H9 (cell line): Measurements from ENCODE around the gene RAB3IL1. TPM values are rescaled to one million over a fixed set of nuclear protein-coding genes. Genes with fewer than 3 reads are reported as not detected.

Experiments used
- DNase-seq: peaks from one replicate; pipeline ENCODE4 v3.0.0-alpha.2; 2017
- H2AFZ ChIP-seq: one replicate; pipeline ENCODE4 v1.6.1; 2013; ENCODE audit warnings: mild to moderate bottlenecking, low read length, control low read depth, moderate library complexity
- H2AK5ac ChIP-seq: 2 replicates; pipeline ENCODE4 v1.6.1; 2013; ENCODE audit warnings: low read length, control low read depth, mixed read lengths; ENCODE audit not compliant: insufficient read length
- H2BK120ac ChIP-seq: one replicate; pipeline ENCODE4 v1.6.1; 2013; ENCODE audit warnings: low read depth, mild to moderate bottlenecking, low read length, control low read depth, inconsistent platforms; ENCODE audit not compliant: poor library complexity, severe bottlenecking
- H2BK12ac ChIP-seq: 2 replicates; pipeline ENCODE4 v1.6.1; 2013; ENCODE audit warnings: low read length, control low read depth, mixed read lengths, low read depth; ENCODE audit not compliant: insufficient read length
- H2BK15ac ChIP-seq: 2 replicates; pipeline ENCODE4 v1.6.1; 2013; ENCODE audit warnings: low read depth, low read length, control low read depth
- H2BK20ac ChIP-seq: one replicate; pipeline ENCODE4 v1.6.1; 2013; ENCODE audit warnings: low read depth, mild to moderate bottlenecking, low read length, control low read depth, inconsistent platforms; ENCODE audit not compliant: poor library complexity, severe bottlenecking
- H2BK5ac ChIP-seq: 2 replicates; pipeline ENCODE4 v1.6.1; 2013; ENCODE audit warnings: low read length, control low read depth, mixed read lengths; ENCODE audit not compliant: insufficient read length
- H3K14ac ChIP-seq: 2 replicates; pipeline ENCODE4 v1.6.1; 2013; ENCODE audit warnings: low read length, control low read depth; ENCODE audit not compliant: insufficient read depth
- H3K18ac ChIP-seq: 2 replicates; pipeline ENCODE4 v1.6.1; 2013; ENCODE audit warnings: low read depth, mild to moderate bottlenecking, mixed read lengths, low read length, control low read depth; ENCODE audit not compliant: insufficient read length
- H3K23ac ChIP-seq: 2 replicates; pipeline ENCODE4 v1.6.1; 2013; ENCODE audit warnings: low read length, control low read depth, mixed read lengths, low read depth; ENCODE audit not compliant: insufficient read length
- H3K23me2 ChIP-seq: 2 replicates; pipeline ENCODE4 v1.6.1; 2013; ENCODE audit warnings: low read depth, mild to moderate bottlenecking, mixed read lengths, low read length, control low read depth; ENCODE audit not compliant: insufficient read length, poor library complexity, severe bottlenecking
- H3K27ac ChIP-seq: 2 replicates; pipeline ENCODE4 v1.5.1; 2013; ENCODE audit warnings: low read length, control low read depth, mixed read lengths, low read depth; ENCODE audit not compliant: insufficient read length
- H3K27me3 ChIP-seq: 2 replicates; pipeline ENCODE4 v1.6.1; 2013; ENCODE audit warnings: low read length, control low read depth, inconsistent platforms; ENCODE audit not compliant: insufficient read depth
- H3K4ac ChIP-seq: 2 replicates; pipeline ENCODE4 v1.6.1; 2013; ENCODE audit warnings: low read depth, mild to moderate bottlenecking, control low read depth, inconsistent platforms, low read length, moderate library complexity
- H3K4me1 ChIP-seq: 2 replicates; pipeline ENCODE4 v1.6.1; 2013; ENCODE audit warnings: low read length, control low read depth, inconsistent platforms; ENCODE audit not compliant: insufficient read depth
- H3K4me2 ChIP-seq: 2 replicates; pipeline ENCODE4 v1.6.1; 2013; ENCODE audit warnings: low read length, control low read depth, mixed read lengths; ENCODE audit not compliant: insufficient read length, insufficient read depth
- H3K56ac ChIP-seq: 2 replicates; pipeline ENCODE4 v1.6.1; 2013; ENCODE audit warnings: low read depth, mild to moderate bottlenecking, mixed read lengths, low read length, control low read depth; ENCODE audit not compliant: insufficient read length
- H3K79me1 ChIP-seq: 2 replicates; pipeline ENCODE4 v1.6.1; 2013; ENCODE audit warnings: low read depth, mild to moderate bottlenecking, moderate library complexity, low read length, control low read depth, inconsistent platforms; ENCODE audit not compliant: insufficient read depth, poor library complexity, severe bottlenecking
- H3K79me2 ChIP-seq: 2 replicates; pipeline ENCODE4 v1.6.1; 2013; ENCODE audit warnings: low read length, control low read depth, inconsistent platforms; ENCODE audit not compliant: insufficient read depth
- H3K9ac ChIP-seq: 2 replicates; pipeline ENCODE4 v1.6.1; 2013; ENCODE audit warnings: low read length, control low read depth, mixed read lengths; ENCODE audit not compliant: insufficient read length; ENCODE audit errors: extremely low read depth
- H3K9me3 ChIP-seq: one replicate; pipeline ENCODE4 v1.6.1; 2013; ENCODE audit warnings: low read depth, low read length, inconsistent platforms; ENCODE audit not compliant: control insufficient read depth
- H3T11ph ChIP-seq: one replicate; pipeline ENCODE4 v1.6.1; 2013; ENCODE audit warnings: mild to moderate bottlenecking, low read length, control low read depth, inconsistent platforms
- H4K20me1 ChIP-seq: one replicate; pipeline ENCODE4 v1.6.1; 2013; ENCODE audit not compliant: control insufficient read depth, insufficient read length, insufficient read depth
- H4K5ac ChIP-seq: 2 replicates; pipeline ENCODE4 v1.6.1; 2013; ENCODE audit warnings: low read depth, mild to moderate bottlenecking, mixed read lengths, low read length, control low read depth; ENCODE audit not compliant: insufficient read length
- H4K8ac ChIP-seq: replicated peaks from 2 replicates; pipeline ENCODE4 v1.6.1; 2013; ENCODE audit warnings: low read length, control low read depth, mixed read lengths, low read depth; ENCODE audit not compliant: insufficient read length
- H4K91ac ChIP-seq: 2 replicates; pipeline ENCODE4 v1.6.1; 2013; ENCODE audit warnings: low read depth, mild to moderate bottlenecking, moderate library complexity, mixed read lengths, low read length, control low read depth; ENCODE audit not compliant: insufficient read length
- H3K27ac Mint-ChIP-seq, 3 experiments: 2 replicates in 2 of 3; 3 replicates in 1 of 3; pipeline ENCODE4 v1.8.0; 2020 to 2021; ENCODE audit warnings: mixed read lengths in 3 of 3, mild to moderate bottlenecking in 1 of 3, moderate library complexity in 1 of 3
- H3K27me3 Mint-ChIP-seq: 2 replicates; pipeline ENCODE4 v1.8.0; 2021; ENCODE audit warnings: low read depth, mild to moderate bottlenecking, moderate library complexity, mixed read lengths
- H3K36me3 Mint-ChIP-seq, 3 experiments: 2 replicates in 2 of 3; 3 replicates in 1 of 3; pipeline ENCODE4 v1.8.0; 2020 to 2021; ENCODE audit warnings: low read depth in 3 of 3, mixed read lengths in 3 of 3; ENCODE audit not compliant: insufficient read depth in 1 of 3
- H3K4me1 Mint-ChIP-seq, 2 experiments: 2 replicates each; pipeline ENCODE4 v1.8.0; 2020; ENCODE audit warnings: mixed read lengths in 2 of 2
- H3K4me3 Mint-ChIP-seq, 2 experiments: 2 replicates in 1 of 2; 3 replicates in 1 of 2; pipeline ENCODE4 v1.8.0; 2020 to 2021; ENCODE audit warnings: mild to moderate bottlenecking in 2 of 2, mixed read lengths in 2 of 2, moderate library complexity in 1 of 2
- H3K9me3 Mint-ChIP-seq, 2 experiments: 2 replicates in 1 of 2; 3 replicates in 1 of 2; pipeline ENCODE4 v1.8.0; 2020; ENCODE audit warnings: mild to moderate bottlenecking in 2 of 2, mixed read lengths in 2 of 2, moderate library complexity in 1 of 2
- CTCF ChIP-seq: fragments of 200-600 bp; sonication (generic); conservative IDR thresholded peaks from 3 replicates; pipeline ENCODE4 v1.8.0; 2021; ENCODE audit warnings: antibody characterized with exemption, mild to moderate bottlenecking
- WGBS: extraction: QIAGEN DNeasy Blood & Tissue Kit; methylation state at CpG from one replicate; pipeline ENCODE4 v1.1.7; 2013; ENCODE audit warnings: missing lambda C conversion rate, low lambda C conversion rate, mixed read lengths; ENCODE audit not compliant: insufficient read length; ENCODE audit errors: extremely low coverage; 5-methylcytosine and 5-hydroxymethylcytosine counted together
- total RNA-seq: library from RNA; stranded (reverse); gene quantifications from 2 replicates; pipeline ENCODE4 v1.2.1, GENCODE V29; 2021

RAB3IL1 gene
- total RNA-seq, 1 experiment from 2014 or later: 2.4 TPM

GRCh38 chr11:61912530-61912898 is 4.9 kb downstream of the RAB3IL1 start:
- no peak for TF ChIP-seq CTCF
- Histone ChIP-seq H3K23me2 (peaks cover 3% of the 10 kb centered on the region), H2BK15ac (no peak overlapping the region), H3K4ac (no peak overlapping the region), H2BK120ac (no peak overlapping the region), H3K79me1 (no peaks in the 10 kb centered on the region), H3K4me2 (no peak overlapping the region), H3T11ph (no peak overlapping the region), H2BK5ac (no peak overlapping the region), H2BK12ac (no peak overlapping the region), H3K27ac (no peak overlapping the region), H4K20me1 (no peaks in the 10 kb centered on the region), H3K9ac (no peak overlapping the region), H3K4me1 (no peaks in the 10 kb centered on the region; the same call in 1 of the 2 replicates), H3K18ac (no peak overlapping the region), H3K79me2 (no peaks in the 10 kb centered on the region), H3K23ac (no peak overlapping the region), H2AFZ (no peak overlapping the region), H2BK20ac (no peak overlapping the region), H4K5ac (no peak overlapping the region), H3K14ac (no peak overlapping the region), H4K8ac (no peak overlapping the region), H3K9me3 (no peaks in the 10 kb centered on the region), H3K56ac (no peak overlapping the region), H3K27me3 (no peaks in the 10 kb centered on the region; the same call in 1 of the 2 replicates), H4K91ac (no peak overlapping the region), H2AK5ac (no peak overlapping the region)
- H3K27ac Mint-ChIP-seq: peak overlapping the region in 1 of 3 experiments; percentile 11; a peak in 1 of 7 replicates
- no CpG with 5 or more reads among the region's 6 CpGs for WGBS
- H3K4me1 Mint-ChIP-seq: peaks cover 7 to 26% of the 10 kb centered on the region in 2 experiments
- no peaks in the 10 kb centered on the region for H3K9me3 Mint-ChIP-seq
- no peak overlapping the region for H3K4me3 Mint-ChIP-seq
- H3K27me3 Mint-ChIP-seq: peaks cover 28% of the 10 kb centered on the region
- H3K36me3 Mint-ChIP-seq: no peaks in the 10 kb centered on the region
- DNase-seq: no peak
